ENCODE data around the gene SLC37A1.

SLC37A1 gene

DNA sequence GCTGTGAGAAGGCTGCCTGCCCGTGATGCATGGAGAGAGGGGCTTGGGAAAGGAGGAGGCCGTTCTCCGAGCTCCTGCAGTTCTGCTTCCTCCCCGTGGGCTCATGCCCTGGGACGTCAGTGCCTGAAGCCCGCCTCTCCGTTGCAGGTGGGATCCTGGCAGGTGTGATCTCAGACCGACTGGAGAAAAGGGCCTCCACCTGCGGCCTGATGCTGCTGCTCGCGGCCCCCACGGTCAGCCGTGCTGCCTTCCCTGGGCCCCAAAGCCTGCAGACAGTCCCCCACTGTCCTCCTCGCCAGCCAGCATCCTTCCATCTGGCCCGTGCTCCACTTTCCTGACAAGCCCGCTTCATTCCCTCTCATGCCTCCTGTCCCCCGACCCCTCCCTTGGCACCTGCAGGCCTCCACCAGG, 50.9 kb downstream of the SLC37A1 start:
- no peak for DNase-seq

DNA sequence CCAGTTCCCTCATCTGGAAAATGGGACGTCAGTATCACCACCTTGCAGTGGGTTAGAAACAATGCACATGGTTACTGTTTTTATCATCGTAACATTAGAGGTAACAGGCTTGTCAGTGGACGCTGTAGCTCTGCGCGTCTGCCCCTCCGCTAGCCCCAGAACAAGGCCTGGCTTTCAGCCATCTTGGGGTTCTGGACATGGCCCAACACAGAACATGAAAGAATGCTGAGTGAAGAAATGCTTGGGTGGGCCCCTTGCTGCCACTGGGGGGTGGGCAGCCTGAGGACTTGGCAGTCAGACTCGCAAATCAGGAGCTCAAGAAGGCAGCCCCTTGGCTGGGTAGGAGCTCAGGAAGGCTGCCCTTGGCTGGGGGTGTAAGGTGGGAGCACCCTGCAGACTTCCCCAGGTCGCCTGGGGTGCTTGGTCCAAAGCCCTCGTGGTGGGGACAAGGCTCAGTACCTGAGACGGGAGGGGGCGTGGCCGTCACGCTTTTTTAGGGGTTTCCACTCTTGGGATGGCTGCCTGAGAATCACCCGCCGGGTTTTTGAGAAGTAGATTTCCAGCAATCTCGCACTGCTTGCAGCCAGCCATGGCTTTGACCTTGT, 51.7 kb downstream of the SLC37A1 start:
- DNase-seq: no peak

DNA sequence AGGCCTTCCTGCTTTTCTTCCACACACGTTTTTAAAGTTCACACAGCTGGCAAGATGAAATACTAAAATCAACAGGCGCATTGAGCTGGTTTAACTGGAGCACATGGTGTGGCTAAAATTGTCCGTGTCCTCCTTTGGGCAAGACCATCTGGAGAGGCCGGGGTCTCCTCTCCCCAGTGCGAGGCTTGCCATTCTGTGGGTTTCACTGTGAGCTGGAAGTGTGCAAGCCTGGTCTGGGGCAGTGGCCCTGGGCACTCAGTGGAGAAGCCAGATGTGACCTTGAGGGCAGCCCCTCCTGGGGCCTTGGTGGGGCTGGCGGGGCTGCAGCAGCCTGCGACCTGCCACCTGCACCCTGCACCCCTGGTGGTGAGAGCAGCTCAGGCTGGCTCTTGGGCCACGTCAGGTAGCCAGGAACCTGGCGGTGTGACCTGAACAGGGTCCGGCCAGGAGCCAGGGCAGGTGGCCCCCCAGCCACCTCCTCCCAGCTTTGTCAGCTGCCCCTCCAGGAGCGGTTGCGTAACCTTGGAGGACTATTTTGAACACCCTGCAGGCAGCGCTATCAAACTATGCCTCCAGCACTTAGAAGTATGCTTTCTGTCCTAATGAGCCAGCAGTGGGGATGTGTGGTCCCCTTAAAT, 52.4 kb downstream of the SLC37A1 start:
- no peak for DNase-seq

DNA sequence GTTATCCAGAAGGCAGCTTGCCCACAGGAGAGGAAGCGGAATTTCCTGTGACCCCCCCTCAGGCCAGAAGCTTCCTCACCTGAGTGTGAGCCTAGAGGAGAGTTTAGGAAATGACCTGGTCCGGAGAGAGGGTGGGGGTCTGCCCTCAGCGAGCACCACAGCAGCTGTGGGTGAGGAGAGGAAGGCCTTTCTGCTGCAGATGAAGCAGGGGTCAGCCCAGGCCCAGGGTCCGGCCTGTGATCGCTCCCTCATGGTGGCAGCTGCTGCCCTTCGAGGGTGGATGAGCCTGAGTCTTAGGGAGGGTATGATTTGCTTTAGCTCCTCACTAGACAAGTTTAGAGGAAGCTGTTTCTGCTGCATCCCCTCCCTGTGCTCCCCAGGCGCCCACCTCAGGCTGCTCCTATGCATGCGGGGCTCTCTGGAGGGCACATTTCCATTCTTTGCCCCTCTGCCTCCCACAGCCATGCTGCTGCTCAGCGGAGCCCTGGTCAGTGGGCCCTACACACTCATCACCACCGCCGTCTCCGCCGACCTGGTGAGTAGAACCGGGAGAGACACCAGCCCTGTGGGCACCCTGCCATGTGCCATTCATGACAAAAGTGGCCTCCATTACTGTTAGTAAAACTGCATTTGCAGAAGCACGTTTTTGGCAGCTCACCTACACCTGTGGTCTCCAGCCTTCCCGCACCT, 53.0 kb downstream of the SLC37A1 start:
- no peak for DNase-seq

DNA sequence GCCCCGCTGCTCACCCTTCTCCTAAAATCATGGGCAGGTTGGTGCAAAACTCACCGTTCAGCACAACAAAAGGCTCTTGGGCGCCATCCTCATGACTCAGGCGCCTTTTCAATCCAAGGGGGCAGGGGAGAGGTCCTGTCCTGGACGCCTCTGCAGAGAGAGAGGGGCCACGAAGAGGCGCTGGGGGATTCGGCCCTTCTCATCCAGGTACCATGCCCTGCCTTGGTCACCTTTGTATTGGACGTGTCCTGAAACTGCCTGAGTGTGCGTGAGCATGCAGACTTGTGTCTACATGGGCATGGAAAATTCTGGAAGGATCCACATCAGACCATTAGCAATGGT, 53.5 kb downstream of the SLC37A1 start:
- no peak for DNase-seq

DNA sequence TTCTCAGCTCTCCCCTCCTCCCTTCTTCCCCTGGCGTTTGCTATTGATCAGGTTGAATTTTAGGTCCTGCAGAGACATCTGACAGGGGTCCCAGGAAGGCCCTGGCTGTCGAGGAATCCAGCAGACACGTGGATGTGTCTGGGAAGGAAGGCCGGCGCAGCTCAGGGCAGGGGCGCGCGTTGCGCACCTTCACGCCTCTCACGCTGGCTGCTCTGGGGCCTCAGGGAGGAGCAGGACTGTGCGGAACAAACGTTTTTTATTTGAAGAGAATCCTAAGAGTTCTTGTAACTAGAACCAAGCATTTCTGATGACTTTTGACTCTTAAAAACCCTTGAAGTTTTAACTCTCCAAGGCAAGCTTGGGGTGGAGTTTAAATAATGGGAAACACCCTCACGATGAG, 54.2 kb downstream of the SLC37A1 start:
- DNase-seq: no peak

DNA sequence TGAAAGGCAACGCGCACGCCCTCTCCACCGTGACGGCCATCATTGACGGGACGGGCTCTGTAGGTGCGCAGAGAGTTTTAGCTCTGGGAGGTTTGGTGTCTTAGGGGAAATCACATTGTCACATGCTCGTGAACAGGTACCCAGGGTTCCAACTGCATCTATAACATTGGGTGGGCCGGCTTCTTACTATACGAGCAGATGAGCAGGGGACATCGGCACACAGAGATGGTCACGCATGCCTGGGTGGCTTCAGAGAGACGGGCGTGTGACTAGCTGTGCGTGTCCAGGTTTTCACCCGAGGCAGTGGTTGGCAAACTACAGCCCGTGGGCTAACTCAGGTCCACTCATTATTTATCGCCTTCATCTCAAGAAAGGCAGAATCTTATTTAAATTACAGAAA, 54.7 kb downstream of the SLC37A1 start:
- DNase-seq: no peak

DNA sequence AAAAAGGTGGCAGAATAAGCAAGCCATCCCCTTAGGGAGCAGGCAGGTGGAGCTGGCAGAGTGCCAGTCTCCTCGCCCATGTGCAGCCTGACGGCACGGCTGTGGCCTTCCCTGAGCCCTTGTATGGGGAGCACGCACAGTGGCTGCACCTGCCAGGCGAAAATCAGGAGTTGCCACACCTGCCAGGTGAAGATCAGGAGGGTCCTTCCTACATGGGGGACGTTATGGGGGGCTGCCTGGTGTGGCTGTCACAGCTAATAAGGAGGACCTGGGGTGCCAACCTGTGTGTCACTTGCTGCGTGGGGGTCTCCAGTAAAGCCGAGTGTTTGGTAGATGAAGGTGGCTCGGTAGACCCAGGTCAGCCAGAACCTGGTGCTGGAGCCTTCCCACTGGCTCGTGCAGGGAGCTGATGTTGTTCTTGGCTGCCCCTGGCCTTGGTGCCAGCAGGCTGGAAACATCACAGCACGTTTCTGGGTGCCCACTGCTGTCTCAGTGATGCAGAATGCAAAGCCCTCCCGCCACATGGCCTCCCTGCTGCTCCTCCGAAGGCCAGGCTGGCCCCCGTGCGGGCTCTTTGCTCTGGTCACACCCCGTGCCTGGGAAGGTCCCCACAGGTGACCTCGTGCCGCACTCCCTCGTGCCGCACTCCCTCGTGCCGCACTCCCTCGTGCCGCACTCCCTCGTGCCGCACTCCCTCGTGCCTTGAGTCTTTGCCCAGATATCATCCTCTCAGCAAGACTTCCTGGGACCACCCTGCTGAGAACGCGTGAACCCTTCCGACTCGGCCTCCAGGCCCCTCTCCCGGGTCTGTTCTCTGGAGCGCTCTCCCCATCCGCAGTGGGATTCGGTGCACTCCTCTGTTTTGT, 55.4 kb downstream of the SLC37A1 start:
- DNase-seq: no peak

DNA sequence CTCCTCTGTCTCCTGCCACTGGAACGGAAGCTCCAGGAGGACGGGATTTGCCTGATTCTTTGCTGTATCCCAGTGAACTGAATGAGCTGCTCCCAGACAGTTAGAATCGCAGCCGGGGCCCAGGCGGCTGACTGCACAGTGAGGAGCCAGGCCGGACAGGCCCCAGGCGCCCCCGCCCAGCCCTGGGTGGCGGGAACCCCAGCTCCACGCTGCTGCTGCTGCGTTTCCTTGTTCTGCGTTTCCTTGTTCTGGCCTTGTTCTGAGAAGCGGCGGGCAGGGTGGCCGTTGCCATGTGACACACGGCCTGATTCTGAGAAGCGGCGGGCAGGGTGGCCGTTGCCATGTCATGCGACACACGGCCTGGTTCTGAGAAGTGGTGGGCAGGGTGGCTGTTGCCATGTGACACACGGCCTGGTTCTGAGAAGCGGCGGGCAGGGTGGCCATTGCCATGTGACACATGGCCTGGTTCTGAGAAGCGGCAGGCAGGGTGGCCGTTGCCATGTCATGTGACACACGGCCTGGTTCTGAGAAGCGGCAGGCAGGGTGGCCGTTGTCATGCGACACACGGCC, 56.2 kb downstream of the SLC37A1 start:
- no peak for DNase-seq

DNA sequence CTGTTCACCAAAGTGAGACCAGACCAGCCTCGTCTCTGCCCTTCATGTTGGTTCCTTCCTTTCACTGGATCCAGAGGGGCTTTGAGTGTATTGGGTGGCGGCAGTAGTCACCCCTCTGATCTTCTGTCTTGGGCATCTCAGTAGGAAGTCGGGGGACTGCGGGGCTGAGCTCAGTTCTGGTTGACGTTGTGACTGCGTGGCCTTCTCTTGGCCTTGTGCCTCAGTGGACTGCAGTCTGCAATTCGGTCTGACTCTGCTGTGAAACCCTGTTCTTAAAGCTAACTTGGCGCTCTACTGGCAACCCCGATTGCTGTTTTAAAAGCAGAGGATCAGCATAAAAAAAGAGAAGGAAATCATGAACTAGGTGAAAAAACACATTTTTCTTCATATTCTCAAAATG, 56.7 kb downstream of the SLC37A1 start:
- DNase-seq: no peak

DNA sequence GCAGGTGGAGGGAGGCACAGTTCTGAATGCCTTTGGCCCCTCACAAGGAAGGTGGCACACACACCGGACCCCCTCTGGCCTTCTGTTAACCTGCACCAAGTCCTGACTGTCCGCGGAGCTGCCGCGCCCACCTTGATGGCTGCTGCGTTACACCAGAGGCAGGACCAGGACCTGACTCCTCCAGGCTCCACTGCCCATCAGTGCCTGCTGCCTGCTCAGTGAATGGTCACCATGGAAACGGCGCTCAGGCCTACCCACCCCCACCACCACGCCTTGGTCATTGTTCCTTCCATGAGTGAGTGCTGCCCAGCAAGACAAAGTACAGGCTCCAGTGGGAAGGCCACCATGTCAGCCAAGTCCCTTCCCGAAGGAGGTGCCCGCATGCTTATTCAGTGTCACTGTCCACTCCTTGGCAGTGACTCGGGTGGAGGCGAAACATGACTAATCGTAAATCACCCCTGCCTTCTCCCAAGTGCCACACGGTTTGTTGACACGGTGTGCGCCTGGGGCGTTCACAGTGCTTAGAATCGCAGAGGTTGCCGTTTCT, 57.3 kb downstream of the SLC37A1 start:
- no peak for DNase-seq

DNA sequence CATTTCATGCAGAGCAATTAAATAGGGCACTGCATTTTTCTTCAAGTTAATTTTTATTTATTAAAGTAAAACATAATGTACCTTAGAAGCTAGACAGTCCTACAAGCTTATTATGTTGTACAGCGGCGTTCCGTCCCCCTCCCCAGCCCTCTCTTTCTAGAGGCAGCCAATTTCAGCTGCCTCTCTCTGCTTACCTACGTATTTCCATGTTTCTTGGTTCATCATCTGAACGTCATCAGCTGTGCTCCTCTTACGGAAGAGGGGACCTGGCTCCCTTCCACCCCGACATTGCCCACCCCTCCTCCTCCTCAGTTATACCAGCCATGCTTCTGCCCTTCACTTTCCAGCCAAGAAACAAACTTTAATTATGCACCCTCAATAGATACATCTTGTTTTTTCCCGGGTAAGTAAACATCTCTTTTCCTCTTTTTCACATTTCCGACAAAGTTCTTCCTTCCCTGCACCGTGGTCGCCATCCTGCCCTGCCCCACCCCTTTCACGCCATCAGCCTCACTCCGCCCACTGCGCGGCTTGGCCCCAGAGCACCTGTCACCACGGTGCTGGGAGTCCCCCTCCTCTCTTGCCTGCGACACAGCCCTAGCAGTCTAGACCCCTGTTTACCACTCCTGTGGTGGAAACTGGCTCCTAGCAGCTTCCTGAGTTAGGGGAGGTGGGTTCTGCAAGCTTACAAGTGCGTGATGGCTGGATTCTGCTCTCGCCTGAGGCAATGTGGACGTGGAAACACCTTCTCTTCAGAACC, 57.9 kb downstream of the SLC37A1 start:
- no peak for DNase-seq

DNA sequence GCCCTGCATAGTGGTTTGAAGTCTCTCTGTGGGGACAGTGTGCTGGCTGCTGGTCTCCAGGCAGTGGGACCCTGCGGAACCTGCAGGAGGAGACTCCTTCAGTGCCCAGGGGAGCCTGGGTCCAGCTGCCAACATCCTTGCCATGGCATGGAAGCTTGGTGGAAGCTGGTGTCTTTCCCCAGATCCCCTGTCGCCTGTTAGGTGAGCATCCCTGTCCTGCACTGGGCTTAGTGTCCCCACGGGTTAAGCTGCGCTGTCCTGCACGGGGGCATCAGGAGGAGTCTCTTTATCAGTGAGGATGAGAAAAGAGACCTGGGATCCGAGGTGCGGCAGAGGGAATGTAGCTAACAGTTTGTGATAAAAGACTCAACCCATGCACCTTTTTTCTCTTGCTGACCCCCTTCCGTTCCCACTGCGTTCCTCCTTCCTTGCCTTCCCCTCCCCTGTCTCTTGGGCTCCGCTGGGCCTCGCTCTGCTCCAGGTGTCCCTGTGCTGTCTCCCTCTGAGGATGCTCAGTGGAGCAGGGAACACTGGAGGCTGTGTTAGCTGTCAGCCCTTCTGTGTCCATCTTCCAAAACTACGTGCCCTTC, 59.3 kb downstream of the SLC37A1 start:
- no peak for DNase-seq

DNA sequence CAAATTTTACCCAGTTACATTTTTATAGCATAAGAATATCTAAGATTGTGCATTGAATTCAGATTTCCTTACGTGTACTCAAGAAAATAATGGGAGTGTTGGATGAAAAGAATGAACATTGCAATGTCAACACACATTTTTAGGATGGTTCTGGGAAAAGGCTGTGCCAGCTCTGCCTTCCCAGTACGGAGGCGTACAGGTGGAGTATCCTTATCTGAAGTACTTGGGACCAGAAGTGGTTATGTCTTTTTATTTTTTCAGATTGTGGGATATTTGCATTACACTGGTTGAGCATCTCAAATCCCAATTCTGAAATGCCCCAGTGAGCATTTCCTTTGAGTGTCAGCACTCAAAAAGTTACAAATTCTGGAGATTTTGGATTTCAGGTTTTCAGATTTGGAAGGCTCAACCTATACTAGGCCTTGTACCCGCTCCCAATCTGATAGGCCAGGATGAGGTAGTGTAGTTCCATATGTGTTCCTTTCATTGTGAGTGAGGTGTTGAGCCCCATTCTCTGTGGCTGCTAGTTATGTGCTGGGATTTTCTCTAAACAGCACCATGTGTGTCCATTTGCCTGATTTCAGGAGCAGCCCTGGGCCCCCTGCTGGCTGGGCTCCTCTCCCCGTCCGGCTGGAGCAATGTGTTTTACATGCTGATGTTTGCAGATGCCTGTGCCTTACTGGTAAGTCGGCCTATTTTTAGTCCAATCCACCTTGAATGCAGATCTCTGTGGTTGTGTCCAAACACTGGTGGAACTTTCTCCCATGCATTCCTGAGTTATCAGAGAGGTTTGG, 60.8 kb downstream of the SLC37A1 start:
- no peak for DNase-seq

DNA sequence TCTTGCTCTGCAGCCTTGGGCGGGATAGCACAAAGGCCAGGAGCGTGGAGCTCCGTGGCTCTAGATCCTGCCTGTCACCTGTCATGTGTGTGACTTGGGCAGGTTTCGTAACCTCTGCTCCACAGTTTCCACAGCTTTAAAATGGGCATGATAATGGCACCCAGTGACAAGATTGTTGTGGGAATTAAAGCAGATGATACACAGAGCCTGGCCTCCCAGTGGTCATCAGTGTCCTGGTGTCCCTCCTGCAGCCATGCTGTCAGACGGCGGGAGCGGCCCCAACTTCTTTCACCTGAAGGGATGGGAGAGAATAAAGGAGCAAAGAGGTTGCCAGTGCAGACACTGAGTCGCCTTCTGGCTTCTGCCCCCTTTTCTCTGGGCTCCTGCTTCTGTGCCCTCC, 61.5 kb downstream of the SLC37A1 start:
- no peak for DNase-seq

DNA sequence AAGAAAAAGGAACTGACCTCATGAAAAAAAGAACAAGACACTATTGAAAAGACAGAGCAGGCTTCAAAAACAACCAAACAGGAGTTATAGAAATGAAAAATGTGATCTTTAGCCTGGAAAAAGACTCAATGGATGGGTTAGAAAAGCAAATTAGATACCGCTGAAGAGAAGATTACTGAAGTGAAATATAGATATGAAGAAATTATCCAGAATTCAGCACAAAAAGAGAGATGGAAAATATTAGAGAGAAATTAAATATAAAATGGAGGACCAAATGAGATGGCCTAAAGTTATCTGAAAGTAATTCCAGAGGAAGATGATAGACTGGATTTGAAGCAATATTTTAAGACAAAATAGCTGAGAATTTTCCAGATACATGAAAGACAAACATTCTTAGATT, 63.0 kb downstream of the SLC37A1 start:
- no peak for DNase-seq

DNA sequence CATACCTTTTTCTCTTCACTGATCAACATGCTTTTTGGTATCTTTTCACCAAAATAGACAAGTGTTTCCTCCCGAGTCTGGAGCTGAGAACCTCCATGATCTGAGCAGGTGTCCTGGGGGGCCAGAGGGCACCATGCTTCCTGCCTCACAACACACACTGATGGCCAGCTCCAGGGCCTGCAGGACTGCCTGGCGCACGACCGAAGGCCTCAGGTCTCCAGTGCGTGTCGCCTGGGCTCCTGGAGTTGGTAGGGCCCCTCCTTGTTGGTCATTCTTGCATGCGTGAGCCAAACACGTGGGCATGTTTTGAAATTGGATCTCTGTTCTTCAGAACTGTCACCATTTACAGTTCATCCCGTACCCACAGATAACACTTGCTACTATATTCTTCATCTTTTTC, 64.4 kb downstream of the SLC37A1 start:
- DNase-seq: no peak

DNA sequence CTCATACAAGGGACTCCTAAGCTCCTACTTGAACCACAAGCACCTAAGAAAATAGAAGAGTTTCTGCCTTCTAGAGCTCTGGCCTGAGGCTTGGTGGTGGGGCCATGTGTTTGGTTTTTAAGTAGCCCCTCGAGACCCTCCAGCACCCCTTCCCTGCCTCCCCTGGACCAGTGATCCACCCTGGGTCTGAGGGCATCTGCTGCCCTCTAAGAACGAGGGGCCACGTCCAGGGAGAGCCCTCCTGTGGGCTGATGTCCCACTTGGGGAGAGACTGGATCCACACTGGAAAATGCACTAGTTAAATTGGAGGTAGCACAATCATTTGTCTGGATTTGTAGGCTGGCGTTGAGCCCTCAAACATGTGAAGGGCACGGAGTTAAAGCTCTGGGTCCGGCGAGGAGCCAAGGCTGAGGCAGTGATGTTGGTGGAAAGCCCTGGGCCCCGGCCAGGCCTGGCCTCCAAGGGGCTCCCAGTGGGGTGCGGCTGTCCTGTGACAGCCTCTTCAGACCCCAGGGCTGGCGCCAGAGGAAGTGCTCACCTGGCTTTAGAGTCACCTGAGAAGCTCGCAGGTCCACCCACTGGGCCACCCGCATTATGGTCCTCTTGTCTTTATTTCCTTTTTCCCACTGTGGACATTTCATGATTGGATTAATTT, 65.2 kb downstream of the SLC37A1 start:
- no peak for DNase-seq

DNA sequence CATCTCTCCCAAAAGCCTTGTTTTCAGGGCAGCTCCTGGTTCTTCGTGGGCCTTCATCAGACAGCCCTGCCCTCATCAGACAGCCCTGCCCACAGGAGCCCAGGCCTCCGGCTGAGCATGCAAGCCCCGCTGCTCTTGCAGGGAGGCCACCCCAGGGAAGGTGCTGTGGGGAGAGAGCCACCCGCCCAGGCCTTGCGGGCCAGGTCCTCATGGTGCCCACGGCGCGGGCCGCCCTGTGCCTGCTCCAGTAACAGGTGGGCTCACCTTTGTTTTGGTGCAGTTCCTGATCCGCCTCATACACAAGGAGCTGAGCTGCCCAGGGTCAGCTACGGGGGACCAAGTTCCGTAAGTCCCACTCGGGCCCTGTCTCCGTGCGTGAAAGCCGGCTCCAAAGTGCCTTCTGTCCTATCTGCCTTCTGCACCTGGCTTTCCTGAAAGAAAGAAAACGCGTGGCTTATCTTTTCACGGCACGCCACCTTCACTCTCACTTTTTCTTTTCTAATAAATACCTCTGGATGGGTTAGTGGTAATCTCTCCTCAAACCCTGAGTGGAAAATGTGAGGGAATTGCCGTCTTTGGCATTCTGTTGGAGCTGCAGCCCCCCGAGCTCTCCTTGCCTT, 65.9 kb downstream of the SLC37A1 start:
- no peak for DNase-seq

Measured in amniotic stem cell (primary cell).